B cell (primary cell): Measurements from ENCODE around the gene PACSIN3. TPM values are rescaled to one million over a fixed set of nuclear protein-coding genes. Genes with fewer than 3 reads are reported as not detected.

Experiments used
- ATAC-seq: fragments of 200-7000 bp; cut with Tn5 transposase; one replicate; pipeline ENCODE4 v1.10.0; 2021; ENCODE audit warnings: low read depth, mild to moderate bottlenecking, moderate number of reproducible peaks, moderate library complexity
- CTCF ChIA-PET: fragments of 350-600 bp; sonication (Branson Sonifier 250); formaldehyde crosslinking; loops from one replicate; lab custom pipeline; 2021; ENCODE audit warnings: antibody characterized with exemption, inconsistent platforms; lab: Charles Lee
- POLR2A ChIA-PET: fragments of 350-600 bp; sonication (Branson Sonifier 250); formaldehyde crosslinking; loops from one replicate; lab custom pipeline; 2021; ENCODE audit warnings: antibody characterized with exemption; lab: Charles Lee
- DNase-seq: peaks from one replicate; pipeline ENCODE4 v3.0.0; 2013
- H2AFZ ChIP-seq: 2 replicates; pipeline ENCODE4 v1.6.1; 2012; ENCODE audit warnings: mild to moderate bottlenecking, low read depth, low read length; ENCODE audit not compliant: insufficient read depth, poor library complexity, severe bottlenecking
- H3K27ac ChIP-seq, 2 donors: 1 replicate in 1 of 2; 2 replicates in 1 of 2; pipeline ENCODE4 v1.5.1; 2012 to 2013; ENCODE audit warnings: low read length in 2 of 2, mild to moderate bottlenecking in 2 of 2, moderate library complexity in 1 of 2
- H3K27me3 ChIP-seq, 4 experiments: fragments of 200-600 bp in 1 of 4; sonication (generic) in 1 of 4; replicated peaks in 1 of 4; 1 replicate in 2 of 4; 2 replicates in 2 of 4; pipeline versions ENCODE4 v1.6.1 to v1.7.0; 2013 to 2016; ENCODE audit warnings: low read length in 3 of 4, mild to moderate bottlenecking in 2 of 4, mixed read lengths in 1 of 4, moderate library complexity in 1 of 4; ENCODE audit not compliant: insufficient read depth in 4 of 4, control insufficient read depth in 3 of 4; ENCODE audit errors: control extremely low read depth in 1 of 4
- H3K36me3 ChIP-seq, 2 experiments: replicated peaks in 1 of 2; 1 replicate in 1 of 2; 2 replicates in 1 of 2; pipeline versions ENCODE4 v1.6.1 to v1.7.1; 2013; ENCODE audit warnings: low read length in 1 of 2; ENCODE audit not compliant: insufficient read depth in 2 of 2, control insufficient read depth in 1 of 2; ENCODE audit errors: control extremely low read depth in 1 of 2, extremely low read depth in 1 of 2
- H3K4me1 ChIP-seq, 2 donors: fragments of 200-600 bp in 1 of 2; sonication (generic) in 1 of 2; 1 replicate in 1 of 2; 2 replicates in 1 of 2; pipeline versions ENCODE4 v1.5.1 to v1.6.1; 2013 to 2017; ENCODE audit warnings: low read length in 2 of 2; ENCODE audit not compliant: control insufficient read depth in 2 of 2, insufficient read depth in 2 of 2
- H3K4me2 ChIP-seq: replicated peaks from 2 replicates; pipeline ENCODE3; 2012; ENCODE audit warnings: mild to moderate bottlenecking, low read depth, low read length; ENCODE audit not compliant: poor library complexity, severe bottlenecking
- H3K4me3 ChIP-seq, 5 experiments: fragments of 200-600 bp in 1 of 5; sonication (generic) in 1 of 5; 1 replicate in 3 of 5; 2 replicates in 2 of 5; pipeline versions ENCODE4 v1.5.1 to v1.7.0; 2011 to 2016; ENCODE audit warnings: low read length in 4 of 5, mild to moderate bottlenecking in 4 of 5, low read depth in 2 of 5, control low read depth in 1 of 5, moderate library complexity in 1 of 5; ENCODE audit not compliant: insufficient read depth in 1 of 5; ENCODE audit errors: control extremely low read depth in 1 of 5, extremely low read depth in 1 of 5
- H3K79me2 ChIP-seq: fragments of 200-600 bp; sonication (generic); one replicate; pipeline ENCODE4 v1.6.0; 2016; ENCODE audit warnings: low read length; ENCODE audit not compliant: control insufficient read depth, insufficient read depth
- H3K9ac ChIP-seq: fragments of 200-600 bp; sonication (generic); 2 replicates; pipeline ENCODE4 v1.6.1; 2017; ENCODE audit warnings: mild to moderate bottlenecking, low read length, moderate library complexity
- H3K9me3 ChIP-seq, 3 donors: one replicate each; pipeline versions ENCODE4 v1.6.1 to v1.7.1; 2013; ENCODE audit warnings: low read length in 2 of 3; ENCODE audit not compliant: control insufficient read depth in 2 of 3, insufficient read depth in 1 of 3; ENCODE audit errors: control extremely low read depth in 1 of 3
- H4K20me1 ChIP-seq: 2 replicates; pipeline ENCODE4 v1.6.0; 2012; ENCODE audit warnings: mild to moderate bottlenecking, low read length; ENCODE audit not compliant: insufficient read depth, control insufficient read depth, poor library complexity, severe bottlenecking
- H3K27ac Mint-ChIP-seq: one replicate; pipeline ENCODE4 v1.8.0; 2021; ENCODE audit warnings: mixed read lengths
- H3K27me3 Mint-ChIP-seq: one replicate; pipeline ENCODE4 v1.8.0; 2021; ENCODE audit warnings: mixed read lengths
- H3K4me1 Mint-ChIP-seq: one replicate; pipeline ENCODE4 v1.8.0; 2021; ENCODE audit warnings: mixed read lengths
- H3K4me3 Mint-ChIP-seq: one replicate; pipeline ENCODE4 v1.8.0; 2021; ENCODE audit warnings: mixed read lengths
- H3K9me3 Mint-ChIP-seq: one replicate; pipeline ENCODE4 v1.8.0; 2022; ENCODE audit warnings: mixed read lengths; ENCODE audit not compliant: insufficient read depth
- EZH2 ChIP-seq: IDR thresholded peaks from 2 replicates; pipeline ENCODE4 v1.6.1; 2012; ENCODE audit warnings: borderline replicate concordance, low read depth, mild to moderate bottlenecking, moderate library complexity, low read length; ENCODE audit not compliant: insufficient read depth, poor library complexity, severe bottlenecking
- WGBS: methylation state at CpG from one replicate; pipeline ENCODE4 v1.1.5; 2013; ENCODE audit warnings: missing lambda C conversion rate; ENCODE audit not compliant: insufficient coverage; 5-methylcytosine and 5-hydroxymethylcytosine counted together
- intact Hi-C: fragments of 100-400 bp; cut with micrococcal nuclease; formaldehyde crosslinking; loops from one replicate; pipeline ENCODE4 v1.10.0; 2022
- polyA plus RNA-seq: library from polyadenylated mRNA; depleted of rRNA; stranded (reverse); fragments of >200 nt; gene quantifications from 2 replicates; pipeline ENCODE4 v1.2.3, GENCODE V29; 2012
- total RNA-seq, 2 donors: library from RNA; stranded (reverse); fragments of 120-200 nt in 1 of 2; gene quantifications; 1 replicate in 1 of 2; 2 replicates in 1 of 2; pipeline versions ENCODE4 v1.2.3 to v1.2.4, GENCODE V29; 2013 to 2022
- TF ChIP-seq, protein P1 (sequence below): fragments of 200-600 bp; IDR thresholded peaks from one replicate; pipeline ENCODE4 v1.8.0; 2022; ENCODE audit warnings: antibody characterized with exemption, mild to moderate bottlenecking

The PACSIN3 gene
- total and polyA plus RNA-seq, 2 donors (not counting 1 experiment from before 2014, with no cell fraction given): 2.1 TPM; not detected in 1

DNA sequence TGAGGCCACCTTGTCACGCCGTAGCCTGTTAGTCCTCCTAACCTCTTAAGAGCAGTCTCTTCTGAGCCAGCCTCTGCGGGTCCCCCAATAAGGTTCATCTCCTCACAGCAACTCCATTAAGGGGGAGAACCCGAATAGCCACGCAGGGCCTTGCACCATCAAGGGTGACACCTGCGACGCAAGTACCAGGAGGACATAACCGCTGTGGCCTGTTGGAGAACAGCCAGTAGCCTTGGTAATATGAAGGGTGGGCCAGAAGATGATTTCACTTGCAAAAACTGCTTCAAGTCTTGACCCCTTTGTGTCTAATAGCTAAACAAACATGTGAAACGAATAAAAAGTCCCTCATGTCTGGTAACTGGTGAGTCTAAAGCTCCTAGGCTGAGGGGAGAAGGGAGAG, 24.3 kb downstream of the PACSIN3 start:
- 91% methylated on average over 6 of the region's 9 CpGs for WGBS
- DNase-seq (no peak), ATAC-seq (no peak)
- Histone ChIP-seq H3K9ac (no peak overlapping the region), H3K36me3 (peaks cover 0 to 44% of the 10 kb centered on the region in 2 experiments), H3K4me1 (peaks cover 0 to 2% of the 10 kb centered on the region in 2 donors), H3K4me3 (no peak overlapping the region), H3K4me2 (no peak overlapping the region), H2AFZ (no peak overlapping the region), H3K9me3 (no peaks in the 10 kb centered on the region), H4K20me1 (peaks cover 36% of the 10 kb centered on the region), H3K27me3 (no peaks in the 10 kb centered on the region), H3K79me2 (peaks cover 5% of the 10 kb centered on the region), H3K27ac (no peak overlapping the region)
- POLR2A ChIA-PET: no interaction called here
- H3K27ac Mint-ChIP-seq: no peak overlapping the region
- intact Hi-C loops: loop anchor here (1.0 kb wide), 1 partner anchor 273 kb away; no protein-coding TSS in a partner anchor
- H3K4me3 Mint-ChIP-seq: no peak overlapping the region
- H3K9me3 Mint-ChIP-seq: no peaks in the 10 kb centered on the region
- no peaks in the 10 kb centered on the region for H3K27me3 Mint-ChIP-seq
- peaks cover 1% of the 10 kb centered on the region for H3K4me1 Mint-ChIP-seq
- CTCF ChIA-PET: interaction anchor here (0.6 to 3.1 kb wide), 8 partner anchors 9 to 462 kb away, joined by 3 to 33 read pairs (median 6); no protein-coding TSS in a partner anchor
- TF ChIP-seq, protein P1, sequence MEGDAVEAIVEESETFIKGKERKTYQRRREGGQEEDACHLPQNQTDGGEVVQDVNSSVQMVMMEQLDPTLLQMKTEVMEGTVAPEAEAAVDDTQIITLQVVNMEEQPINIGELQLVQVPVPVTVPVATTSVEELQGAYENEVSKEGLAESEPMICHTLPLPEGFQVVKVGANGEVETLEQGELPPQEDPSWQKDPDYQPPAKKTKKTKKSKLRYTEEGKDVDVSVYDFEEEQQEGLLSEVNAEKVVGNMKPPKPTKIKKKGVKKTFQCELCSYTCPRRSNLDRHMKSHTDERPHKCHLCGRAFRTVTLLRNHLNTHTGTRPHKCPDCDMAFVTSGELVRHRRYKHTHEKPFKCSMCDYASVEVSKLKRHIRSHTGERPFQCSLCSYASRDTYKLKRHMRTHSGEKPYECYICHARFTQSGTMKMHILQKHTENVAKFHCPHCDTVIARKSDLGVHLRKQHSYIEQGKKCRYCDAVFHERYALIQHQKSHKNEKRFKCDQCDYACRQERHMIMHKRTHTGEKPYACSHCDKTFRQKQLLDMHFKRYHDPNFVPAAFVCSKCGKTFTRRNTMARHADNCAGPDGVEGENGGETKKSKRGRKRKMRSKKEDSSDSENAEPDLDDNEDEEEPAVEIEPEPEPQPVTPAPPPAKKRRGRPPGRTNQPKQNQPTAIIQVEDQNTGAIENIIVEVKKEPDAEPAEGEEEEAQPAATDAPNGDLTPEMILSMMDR: no peak
- no peak for TF ChIP-seq EZH2

DNA sequence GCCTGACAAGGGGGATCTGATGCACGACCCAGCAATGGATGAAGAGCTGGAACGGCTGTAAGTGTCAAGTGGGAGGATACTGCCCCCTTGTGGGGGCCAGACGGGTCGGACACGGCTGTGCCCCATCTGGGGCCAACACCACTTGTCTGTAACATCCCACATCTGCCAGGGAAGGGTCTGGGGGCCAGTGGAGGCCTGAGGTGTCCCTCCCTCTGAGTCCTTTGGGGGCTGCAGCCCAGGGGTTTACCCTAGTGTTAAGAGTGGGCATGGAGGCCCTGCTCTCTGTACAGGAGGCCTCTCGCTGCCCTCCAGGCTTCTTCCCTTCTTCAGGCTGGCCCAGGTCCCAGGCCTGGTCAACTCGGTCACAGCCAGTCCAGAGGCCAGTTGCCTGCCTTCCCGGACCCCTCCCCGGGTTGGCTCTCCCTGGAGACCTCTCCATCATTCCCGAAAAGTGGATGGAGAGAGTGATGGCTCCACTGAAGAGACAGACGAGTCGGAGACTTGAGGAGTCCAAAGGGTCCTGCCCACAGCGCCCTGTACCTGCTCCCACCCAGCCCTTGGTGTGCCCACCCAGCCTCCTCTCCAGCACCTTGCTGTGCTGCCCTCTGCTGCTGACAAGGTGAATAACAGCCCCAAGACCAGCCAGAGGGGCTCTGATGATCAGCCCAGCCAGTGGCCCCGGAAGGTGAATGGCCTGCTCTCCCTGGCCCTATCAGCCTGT, 24.9 kb downstream of the PACSIN3 start:
- H3K4me1 ChIP-seq: peaks cover 0 to 2% of the 10 kb centered on the region in 2 donors
- H3K9ac ChIP-seq: no peak overlapping the region
- H3K27ac Mint-ChIP-seq: no peak overlapping the region
- WGBS: 73% methylated on average over 11 of the region's 14 CpGs
- TF ChIP-seq, protein P1: peak; percentile 74
- no peak for TF ChIP-seq EZH2
- no peaks in the 10 kb centered on the region for H3K27me3 ChIP-seq
- no peak overlapping the region for H3K27ac ChIP-seq
- peaks cover 0 to 38% of the 10 kb centered on the region in 2 experiments for H3K36me3 ChIP-seq
- peaks cover 30% of the 10 kb centered on the region for H4K20me1 ChIP-seq
- peaks cover 1% of the 10 kb centered on the region for H3K4me1 Mint-ChIP-seq
- DNase-seq (peak; percentile 74), ATAC-seq (peak; percentile 74)
- POLR2A ChIA-PET: no interaction called here
- intact Hi-C loops: loop anchor here (1.0 kb wide), 1 partner anchor 272 kb away; no protein-coding TSS in a partner anchor
- no peaks in the 10 kb centered on the region for H3K9me3 Mint-ChIP-seq
- no peak overlapping the region for H3K4me3 ChIP-seq
- H2AFZ ChIP-seq: no peak overlapping the region
- no peaks in the 10 kb centered on the region for H3K79me2 ChIP-seq
- no peak overlapping the region for H3K4me2 ChIP-seq
- H3K9me3 ChIP-seq: no peaks in the 10 kb centered on the region
- CTCF ChIA-PET: interaction anchor here (0.8 to 3.1 kb wide), 12 partner anchors 8 to 270 kb away, joined by 3 to 33 read pairs (median 4); partner anchors contain the start of gene ACP2
- H3K27me3 Mint-ChIP-seq: no peaks in the 10 kb centered on the region
- H3K4me3 Mint-ChIP-seq: no peak overlapping the region
